GM21360 (cell line): ENCODE results near the gene RBM10.

Experiments
- ATAC-seq: cut with Tn5 transposase; IDR thresholded peaks from one replicate; pipeline ENCODE4 v1.9.1; 2021; ENCODE audit warnings: mild to moderate bottlenecking, moderate library complexity; ENCODE audit not compliant: unreplicated experiment

The RBM10 gene

DNA sequence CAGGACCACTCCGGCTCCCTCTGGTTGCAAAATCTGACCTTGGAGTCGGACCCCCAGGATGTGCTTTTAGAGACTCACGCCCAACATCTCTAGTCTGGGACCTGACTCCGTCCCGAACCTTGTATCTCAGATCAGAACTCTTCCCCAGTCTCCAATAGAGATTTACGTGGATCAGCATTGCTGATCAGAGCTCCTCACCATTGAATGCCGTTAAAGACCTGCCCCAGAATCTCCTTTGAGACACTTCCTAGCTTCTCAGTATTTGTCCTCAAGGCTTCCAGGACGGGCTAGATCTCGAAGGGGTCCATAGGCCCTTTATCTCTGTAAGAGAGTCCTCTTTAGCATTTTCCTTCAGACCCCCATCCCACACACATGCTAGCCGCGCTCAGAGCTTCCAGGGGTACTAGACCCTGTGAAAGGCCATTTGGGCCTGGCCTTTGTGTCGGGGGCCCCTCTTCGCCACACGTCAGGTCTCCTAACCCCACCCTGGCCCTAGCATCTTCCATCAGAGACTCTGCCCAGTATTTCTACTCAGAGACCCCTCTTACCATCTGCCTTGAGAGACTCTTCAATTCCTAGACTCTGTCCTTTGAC, 49.3 kb downstream of the RBM10 start:
- no peak for ATAC-seq

DNA sequence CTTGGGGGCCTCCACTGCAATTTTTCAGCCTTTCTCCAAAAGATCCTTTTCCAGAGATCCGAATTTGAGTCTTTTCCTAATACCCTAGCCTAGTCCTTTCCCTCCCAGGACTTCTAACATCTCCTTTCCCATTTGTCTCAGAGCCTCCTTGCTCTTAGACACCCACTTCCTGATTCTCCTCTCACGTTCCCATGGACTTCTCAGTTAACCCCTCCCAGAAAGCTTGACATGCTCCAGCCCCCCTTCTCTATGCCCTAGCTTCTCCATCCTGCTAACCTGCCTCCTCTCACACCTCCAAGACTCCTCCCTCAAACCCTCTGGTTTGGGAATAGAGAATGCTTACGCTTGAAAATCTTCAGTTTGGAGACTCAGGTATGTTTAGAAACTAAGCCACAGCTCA, 51.1 kb downstream of the RBM10 start:
- no peak for ATAC-seq

DNA sequence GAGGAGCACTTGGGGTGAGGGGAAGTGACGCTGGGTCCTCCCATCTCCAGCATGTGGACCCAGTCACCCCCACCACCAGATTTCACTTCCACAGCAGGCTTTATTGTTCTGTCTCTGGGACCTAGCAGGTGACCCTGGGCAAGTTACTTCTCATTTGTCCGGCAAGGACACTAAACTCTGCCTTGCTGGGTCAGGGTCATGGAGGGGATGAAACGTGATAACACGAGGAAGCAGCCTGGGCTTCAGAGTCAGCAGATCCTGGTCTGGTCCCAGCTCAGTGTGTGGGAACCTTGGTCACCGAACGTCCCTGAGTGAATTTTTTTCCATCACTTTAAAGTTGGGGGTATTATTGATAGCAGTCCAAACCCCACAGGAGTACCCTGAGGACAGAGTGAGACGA, 52.5 kb downstream of the RBM10 start:
- ATAC-seq = no peak

DNA sequence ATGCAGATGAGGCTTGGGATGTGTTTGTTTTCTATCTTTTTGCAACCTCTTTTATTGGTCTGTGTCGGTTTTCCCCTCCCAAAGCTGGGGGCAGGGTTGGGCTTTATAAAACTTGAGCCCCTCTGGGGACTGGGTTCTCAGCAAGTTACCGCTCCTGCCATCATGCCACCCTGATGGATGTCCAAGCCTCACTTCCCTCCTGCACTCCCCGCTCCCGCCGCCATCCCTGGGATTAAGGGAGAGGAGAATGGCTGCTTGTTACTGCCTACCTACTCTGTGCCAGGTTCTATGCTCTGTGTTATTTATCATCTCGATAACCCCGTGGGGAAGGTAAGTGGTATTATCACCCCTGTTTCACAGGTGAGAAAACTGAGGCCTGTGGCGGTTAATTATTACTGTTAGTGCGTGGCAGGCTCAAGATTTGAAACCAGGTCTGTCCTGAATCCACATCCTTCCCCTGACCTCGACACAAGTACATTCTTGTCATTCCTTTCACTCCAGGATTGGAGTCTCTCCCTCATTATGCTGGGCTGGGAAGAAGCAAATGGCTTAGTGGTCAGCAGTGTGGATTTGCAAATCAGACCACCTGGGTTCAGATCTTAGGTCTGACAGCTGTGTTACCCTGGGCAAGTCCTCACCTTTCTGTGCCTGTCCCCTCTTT, 53.1 kb downstream of the RBM10 start:
- no peak for ATAC-seq

DNA sequence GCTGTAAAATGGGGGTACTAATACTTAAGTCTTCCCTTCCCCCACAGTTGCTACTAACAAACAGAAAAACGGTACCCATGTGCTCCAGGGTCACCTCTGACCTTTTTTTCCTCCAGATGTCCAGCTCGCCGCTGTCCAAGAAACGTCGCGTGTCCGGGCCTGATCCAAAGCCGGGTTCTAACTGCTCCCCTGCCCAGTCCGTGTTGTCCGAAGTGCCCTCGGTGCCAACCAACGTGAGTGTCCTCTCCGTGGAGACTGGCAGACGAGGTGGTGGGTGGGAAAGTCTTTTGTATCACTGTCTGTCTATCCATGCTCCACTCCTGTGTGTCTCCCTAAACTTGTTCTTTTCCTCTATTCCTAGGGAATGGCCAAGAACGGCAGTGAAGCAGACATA, 53.7 kb downstream of the RBM10 start:
- ATAC-seq = no peak

DNA sequence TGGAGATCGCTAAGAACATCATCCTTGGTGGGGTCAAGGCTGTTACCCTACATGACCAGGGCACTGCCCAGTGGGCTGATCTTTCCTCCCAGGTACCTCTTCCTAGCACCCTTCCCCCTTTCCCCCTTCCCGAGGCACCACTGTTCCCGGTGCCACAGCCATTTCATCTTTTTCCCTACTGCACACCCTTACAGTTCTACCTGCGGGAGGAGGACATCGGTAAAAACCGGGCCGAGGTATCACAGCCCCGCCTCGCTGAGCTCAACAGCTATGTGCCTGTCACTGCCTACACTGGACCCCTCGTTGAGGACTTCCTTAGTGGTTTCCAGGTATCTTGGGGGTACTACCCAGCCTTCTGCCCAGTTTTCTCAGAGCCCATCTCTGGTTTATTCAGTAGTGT, 54.3 kb downstream of the RBM10 start:
- no peak for ATAC-seq

DNA sequence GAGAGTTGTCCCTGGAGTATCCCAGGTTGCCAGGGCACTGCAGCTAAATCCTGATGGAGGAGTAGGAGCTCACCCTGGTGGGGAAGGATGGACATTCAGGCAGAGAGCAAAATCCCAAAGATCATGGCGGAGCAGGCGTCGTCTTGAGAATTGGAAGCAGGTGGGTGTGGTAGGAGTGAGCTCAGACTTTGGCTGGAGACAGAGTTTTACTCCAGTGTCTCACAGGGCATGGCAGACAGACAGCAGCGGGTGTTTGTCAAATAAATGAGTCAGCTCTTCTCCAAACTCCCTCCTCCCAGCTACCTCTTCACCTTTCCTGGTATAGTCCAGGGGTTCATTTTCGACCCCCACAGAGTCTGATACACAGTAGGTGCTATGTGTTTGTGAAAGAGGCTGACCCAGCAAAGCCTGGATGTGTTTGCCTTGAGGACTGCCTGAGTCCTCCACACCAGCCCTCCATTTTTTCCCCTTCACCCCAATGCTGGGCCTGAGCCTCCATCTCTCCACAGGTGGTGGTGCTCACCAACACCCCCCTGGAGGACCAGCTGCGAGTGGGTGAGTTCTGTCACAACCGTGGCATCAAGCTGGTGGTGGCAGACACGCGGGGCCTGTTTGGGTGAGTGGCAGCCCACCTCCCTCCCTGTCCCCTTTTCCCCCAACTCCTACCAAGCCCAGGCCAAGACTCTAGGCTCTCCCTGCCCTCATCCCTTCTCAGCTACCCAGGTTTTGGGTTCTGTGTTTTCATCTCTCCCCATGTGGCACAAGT, 55.5 kb downstream of the RBM10 start:
- ATAC-seq = no peak

DNA sequence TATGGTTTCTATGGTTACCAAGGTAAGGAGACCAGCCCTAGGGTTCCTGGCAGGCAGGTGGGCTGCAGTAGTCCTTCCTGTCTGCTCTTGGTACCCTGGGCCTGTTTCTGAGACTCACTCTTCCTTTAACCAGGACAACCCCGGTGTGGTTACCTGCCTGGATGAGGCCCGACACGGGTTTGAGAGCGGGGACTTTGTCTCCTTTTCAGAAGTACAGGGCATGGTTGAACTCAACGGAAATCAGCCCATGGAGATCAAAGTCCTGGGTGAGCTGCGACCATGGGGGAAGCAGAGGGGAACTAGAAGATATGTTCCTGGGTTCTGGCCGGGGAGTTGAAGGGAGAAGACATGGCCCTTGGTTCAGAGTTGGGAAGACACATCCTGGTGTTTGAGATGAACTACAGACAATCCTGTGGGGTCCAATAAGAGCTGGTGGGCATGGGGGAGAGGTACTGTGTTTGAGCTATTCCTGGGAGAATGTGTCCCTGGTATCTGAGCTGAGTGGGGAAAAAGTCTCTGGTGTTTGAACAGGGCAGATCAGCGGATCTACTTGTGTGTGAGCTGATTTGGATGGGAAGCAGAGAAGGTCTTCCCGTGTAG, 56.4 kb downstream of the RBM10 start:
- no peak for ATAC-seq

DNA sequence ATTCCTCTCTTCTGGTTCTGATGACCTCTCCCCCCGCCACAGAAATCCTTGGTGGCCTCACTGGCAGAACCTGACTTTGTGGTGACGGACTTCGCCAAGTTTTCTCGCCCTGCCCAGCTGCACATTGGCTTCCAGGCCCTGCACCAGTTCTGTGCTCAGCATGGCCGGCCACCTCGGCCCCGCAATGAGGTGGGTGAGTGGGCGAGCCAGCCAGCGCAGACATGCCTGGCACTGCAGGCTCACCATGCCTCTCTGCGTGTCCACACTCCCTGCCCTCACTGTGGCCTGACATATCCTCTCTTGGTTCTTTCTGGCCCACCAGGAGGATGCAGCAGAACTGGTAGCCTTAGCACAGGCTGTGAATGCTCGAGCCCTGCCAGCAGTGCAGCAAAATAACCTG, 57.3 kb downstream of the RBM10 start:
- ATAC-seq = no peak

DNA sequence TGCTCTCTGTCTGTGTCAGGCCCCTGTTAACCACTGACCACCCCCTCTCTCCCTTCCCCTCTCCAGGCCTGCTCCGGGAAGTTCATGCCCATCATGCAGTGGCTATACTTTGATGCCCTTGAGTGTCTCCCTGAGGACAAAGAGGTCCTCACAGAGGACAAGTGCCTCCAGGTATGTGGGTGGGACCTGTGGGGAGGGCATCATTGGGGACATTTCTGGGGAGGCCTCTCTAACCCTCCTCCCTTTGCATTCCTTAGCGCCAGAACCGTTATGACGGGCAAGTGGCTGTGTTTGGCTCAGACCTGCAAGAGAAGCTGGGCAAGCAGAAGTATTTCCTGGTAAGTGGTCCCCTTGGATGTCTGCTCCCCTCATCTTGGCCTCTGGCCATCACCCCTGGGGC, 57.9 kb downstream of the RBM10 start:
- no peak for ATAC-seq

DNA sequence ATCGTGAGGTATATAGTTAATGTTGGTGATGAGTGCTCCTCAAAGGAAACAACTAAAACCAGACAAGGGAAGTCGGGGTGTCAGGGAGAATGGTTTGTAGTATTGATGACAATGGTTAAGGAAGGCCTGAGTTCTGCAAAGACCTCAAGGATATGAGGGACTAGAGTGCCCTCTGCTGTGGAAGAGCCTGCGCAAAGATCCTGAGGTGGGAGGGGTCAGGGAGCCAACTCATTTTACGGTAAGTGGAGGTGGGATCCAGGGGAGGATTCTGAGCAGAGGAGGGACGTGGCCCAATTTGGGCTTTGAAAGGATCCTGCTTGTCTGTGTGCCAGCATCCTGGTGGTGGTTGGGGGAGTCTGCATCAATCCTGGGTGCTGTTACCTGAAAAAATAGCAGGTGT, 59.9 kb downstream of the RBM10 start:
- ATAC-seq = no peak

DNA sequence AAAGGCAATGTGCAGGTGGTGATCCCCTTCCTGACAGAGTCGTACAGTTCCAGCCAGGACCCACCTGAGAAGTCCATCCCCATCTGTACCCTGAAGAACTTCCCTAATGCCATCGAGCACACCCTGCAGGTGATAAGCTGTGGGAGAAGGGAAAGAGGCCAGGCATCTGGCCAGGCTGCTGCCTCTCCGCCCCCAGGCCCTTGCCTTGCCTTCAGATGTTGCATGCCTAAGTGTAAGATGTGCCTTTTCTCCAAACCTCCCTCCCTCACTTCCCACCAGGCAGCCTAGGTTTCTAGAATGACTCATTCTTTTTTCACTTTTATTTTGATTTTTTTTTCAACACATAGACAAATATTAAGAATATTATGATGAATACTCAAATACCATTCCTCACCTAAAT, 61.3 kb downstream of the RBM10 start:
- no peak for ATAC-seq

DNA sequence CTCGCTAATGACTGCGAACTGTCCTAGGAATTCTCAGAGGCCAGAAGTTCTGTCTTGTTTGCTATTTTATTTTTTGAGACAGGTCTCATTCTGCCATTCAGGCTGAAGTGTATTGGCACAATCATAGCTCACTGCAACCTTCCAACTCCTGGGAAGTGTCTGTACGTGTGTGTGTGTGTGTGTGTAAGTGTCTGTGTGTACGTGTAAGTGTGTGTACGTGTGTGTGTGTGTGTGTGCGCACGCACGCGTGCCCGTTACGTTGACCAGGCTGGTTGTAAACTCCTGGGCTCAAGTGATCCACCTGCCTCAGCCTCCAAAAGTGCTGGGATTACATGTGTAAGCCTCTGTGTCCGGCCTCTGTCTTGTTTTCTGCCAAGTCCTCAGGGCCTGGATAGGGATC, 63.1 kb downstream of the RBM10 start:
- ATAC-seq = no peak

DNA sequence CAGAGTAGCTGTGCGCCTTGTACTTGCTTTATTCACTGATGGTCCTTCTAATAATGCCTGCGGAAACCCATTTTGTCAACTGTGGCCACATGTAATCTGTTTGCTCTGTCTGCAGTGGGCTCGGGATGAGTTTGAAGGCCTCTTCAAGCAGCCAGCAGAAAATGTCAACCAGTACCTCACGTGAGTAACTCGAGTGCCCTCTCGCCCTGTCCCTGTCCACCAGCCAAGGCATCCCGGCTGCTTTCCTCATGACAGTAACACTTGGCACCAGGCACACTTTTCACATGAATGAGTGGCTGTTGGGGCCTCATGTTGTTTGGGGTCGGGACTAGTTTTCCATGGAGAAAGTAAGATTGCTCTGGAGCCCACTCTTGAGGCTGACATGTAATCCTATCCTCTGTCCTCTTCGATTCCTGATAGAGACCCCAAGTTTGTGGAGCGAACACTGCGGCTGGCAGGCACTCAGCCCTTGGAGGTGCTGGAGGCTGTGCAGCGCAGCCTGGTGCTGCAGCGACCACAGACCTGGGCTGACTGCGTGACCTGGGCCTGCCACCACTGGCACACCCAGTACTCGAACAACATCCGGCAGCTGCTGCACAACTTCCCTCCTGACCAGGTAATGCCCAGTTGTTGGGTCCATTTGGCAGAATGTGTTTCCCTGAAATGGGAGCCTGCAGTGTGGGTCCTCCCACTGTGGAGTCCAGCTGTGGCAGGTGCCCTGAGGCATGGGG, 64.7 kb downstream of the RBM10 start:
- no peak for ATAC-seq

DNA sequence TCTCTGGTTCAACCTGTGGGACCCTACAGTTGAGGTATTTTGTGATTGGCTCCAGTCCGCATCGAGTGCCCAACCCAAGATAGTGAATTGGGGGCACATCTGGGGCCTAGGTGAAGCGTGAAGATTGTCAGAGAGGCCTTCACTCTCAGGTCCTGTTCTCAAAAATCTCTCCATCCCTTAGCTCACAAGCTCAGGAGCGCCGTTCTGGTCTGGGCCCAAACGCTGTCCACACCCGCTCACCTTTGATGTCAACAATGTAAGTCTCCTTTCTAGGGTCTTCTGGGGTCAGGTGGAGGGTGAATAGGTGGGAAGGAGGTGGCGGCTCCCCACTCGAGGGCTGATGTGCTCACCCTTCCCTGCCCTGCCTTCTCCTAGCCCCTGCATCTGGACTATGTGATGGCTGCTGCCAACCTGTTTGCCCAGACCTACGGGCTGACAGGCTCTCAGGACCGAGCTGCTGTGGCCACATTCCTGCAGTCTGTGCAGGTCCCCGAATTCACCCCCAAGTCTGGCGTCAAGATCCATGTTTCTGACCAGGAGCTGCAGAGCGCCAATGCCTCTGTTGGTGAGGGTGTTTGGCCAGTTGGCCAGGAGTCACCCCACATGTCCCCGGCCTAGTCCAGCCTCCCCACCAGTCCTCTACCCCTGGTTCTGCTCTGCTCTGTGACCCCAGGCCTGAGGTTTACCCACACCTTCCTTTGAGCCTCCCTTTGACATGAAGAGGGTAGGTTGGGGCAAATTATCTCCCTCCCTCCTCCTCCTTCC, 65.8 kb downstream of the RBM10 start:
- no peak for ATAC-seq

DNA sequence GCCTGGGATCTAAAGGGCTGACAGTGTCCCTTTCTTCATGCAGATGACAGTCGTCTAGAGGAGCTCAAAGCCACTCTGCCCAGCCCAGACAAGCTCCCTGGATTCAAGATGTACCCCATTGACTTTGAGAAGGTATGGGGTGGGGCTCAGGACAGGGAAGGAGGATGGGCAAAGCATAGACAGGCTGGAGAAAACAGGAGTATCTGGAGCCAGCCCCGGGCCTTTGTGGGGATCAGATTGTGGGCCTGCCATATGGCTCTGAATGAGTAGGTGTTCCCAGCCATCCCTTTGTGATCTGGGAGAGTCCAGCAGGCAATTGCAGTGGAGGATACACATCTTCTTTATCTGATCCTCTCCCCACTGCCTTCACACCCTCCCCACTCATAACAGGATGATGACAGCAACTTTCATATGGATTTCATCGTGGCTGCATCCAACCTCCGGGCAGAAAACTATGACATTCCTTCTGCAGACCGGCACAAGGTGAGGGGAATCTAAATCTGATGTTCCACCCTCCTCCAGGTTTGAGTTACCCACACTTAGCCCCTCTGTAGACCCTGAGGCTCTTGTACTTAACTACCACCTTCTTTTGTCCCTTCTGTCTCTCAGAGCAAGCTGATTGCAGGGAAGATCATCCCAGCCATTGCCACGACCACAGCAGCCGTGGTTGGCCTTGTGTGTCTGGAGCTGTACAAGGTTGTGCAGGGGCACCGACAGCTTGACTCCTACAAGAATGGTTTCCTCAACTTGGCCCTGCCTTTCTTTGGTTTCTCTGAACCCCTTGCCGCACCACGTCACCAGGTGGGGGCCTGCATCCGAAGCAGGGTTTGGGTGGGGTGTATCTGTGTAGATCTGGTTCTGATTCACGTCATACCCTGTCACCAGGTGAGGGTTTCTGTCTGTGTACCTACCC, 67.6 kb downstream of the RBM10 start:
- ATAC-seq = no peak

DNA sequence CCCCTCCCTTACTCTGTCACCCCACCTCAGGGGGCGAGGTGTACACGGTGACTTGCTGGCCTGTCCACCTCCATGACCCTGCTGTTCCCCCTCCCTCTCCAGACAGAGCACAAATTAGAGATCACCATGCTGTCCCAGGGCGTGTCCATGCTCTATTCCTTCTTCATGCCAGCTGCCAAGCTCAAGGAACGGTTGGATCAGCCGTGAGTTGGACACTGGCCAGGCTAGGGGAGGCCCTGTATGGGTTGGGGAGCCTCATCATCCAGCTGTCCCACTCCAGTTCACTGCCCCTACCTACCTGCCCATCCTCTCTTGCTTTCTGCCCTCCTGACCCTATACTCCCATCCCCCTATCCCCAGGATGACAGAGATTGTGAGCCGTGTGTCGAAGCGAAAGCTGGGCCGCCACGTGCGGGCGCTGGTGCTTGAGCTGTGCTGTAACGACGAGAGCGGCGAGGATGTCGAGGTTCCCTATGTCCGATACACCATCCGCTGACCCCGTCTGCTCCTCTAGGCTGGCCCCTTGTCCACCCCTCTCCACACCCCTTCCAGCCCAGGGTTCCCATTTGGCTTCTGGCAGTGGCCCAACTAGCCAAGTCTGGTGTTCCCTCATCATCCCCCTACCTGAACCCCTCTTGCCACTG, 69.5 kb downstream of the RBM10 start:
- ATAC-seq = no peak

DNA sequence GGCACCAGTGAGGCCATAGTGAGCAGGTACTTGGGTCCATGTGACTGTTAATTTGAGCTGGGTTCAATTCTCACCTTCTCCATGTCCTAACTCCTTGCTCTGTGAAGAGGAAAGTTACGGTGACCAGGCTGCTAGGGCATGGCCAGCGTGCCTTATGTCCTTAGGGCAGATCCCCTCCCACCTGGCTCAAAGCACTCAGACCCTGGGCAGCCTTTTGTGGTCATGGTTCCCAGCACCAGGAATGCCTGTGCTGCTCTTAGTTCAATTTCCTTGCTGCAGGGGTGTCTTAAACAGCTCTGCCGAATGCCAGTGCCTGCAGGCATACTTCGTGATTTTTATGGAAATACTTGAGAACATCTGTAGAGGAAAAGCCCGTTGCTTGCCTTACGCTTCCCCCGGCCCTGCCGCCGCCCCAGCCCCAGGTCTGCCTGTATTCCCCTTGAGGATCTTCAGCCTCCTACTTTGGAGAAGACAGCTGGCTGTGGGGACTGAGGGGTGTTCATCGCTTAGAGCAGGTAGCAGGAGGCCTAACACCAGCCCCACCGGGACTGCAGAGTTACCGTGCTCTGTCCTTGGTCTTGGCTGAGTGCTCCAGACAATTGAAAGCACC, 70.4 kb downstream of the RBM10 start:
- no peak for ATAC-seq
